Stimulated activated CD4-positive, alpha-beta T cell treated with anti-CD3 and anti-CD28 coated beads, Interleukin-15, amount 100 ng/mL, for 48 hours (primary cell): ENCODE measurements around the gene CHKB.
"Not testable (repeated sequence)": the region's sequence is repeated elsewhere in the genome, so short reads cannot be mapped to it uniquely, and the experiment has no call there.

Experiments used
- DNase-seq, 2 donors: peaks; one replicate each; pipeline ENCODE4 v3.0.0-alpha.2; 2020; ENCODE audit warnings: low read depth in 2 of 2

Gene CHKB

DNA sequence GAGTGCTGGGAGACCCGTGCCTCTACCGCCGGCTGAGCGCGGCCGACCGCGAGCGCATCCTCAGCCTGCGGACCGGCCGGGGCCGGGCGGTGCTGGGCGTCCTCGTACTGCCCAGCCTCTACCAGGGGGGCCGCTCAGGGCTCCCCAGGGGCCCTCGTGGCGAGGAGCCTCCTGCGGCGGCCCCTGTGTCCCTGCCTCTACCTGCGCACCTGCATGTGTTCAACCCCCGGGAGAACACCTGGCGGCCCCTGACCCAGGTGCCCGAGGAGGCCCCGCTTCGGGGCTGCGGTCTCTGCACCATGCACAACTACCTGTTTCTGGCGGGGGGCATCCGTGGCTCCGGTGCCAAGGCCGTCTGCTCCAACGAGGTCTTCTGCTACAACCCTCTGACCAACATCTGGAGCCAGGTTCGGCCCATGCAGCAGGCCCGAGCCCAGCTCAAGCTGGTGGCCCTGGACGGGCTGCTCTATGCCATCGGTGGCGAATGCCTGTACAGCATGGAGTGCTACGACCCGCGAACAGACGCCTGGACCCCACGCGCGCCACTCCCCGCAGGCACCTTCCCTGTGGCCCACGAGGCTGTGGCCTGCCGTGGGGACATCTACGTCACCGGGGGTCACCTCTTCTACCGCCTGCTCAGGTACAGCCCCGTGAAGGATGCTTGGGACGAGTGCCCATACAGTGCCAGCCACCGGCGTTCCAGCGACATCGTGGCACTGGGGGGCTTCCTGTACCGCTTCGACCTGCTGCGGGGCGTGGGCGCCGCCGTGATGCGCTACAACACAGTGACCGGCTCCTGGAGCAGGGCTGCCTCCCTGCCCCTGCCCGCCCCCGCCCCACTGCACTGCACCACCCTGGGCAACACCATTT is 33.5 kb downstream of the CHKB start:
- DNase-seq = no peak

DNA sequence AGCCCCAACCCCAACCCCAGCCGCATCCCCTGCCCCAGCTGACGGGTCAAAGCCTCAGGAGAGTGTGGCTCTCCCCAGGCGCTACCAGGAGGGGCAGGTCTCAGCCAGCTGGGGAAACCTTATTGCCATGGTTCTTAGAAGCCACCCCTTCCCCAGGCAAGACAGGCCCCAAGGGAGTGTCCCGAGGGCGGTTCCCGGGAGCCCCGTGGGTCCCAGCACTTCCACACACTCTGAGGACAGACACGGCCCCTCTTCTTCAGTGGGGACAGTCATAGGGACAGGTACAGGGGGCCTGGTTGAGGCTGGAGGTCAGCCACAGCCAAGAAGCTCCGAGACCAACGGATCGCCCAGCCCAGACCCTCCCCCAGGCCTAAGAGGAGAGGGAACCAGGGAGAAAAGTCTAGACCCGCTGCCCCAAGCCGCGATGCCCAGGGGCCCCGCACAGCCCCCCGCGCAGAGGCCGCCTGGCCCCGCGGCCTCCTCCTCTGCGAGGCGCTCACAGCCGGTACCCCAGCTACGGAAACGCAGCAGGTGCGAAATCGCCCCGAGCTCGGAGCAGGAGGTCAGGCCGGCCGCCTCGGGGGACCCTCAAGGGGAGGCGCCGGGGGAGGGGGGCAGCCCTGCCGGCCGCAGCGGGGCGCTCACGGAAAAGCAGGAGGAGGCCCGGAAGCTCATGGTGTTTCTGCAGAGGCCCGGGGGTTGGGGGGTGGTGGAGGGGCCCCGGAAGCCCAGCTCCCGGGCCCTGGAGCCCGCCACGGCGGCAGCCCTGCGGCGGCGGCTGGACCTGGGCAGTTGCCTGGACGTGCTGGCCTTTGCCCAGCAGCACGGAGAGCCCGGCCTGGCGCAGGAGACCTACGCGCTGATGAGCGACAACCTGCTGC is 34.4 kb downstream of the CHKB start:
- no peak for DNase-seq

- no peak for DNase-seq
These were observed 35.2 kb downstream of the CHKB start for GRCh38 chr22:50547263-50547985.

- no peak for DNase-seq
These were observed 36.1 kb downstream of the CHKB start for GRCh38 chr22:50546326-50547262.

DNA sequence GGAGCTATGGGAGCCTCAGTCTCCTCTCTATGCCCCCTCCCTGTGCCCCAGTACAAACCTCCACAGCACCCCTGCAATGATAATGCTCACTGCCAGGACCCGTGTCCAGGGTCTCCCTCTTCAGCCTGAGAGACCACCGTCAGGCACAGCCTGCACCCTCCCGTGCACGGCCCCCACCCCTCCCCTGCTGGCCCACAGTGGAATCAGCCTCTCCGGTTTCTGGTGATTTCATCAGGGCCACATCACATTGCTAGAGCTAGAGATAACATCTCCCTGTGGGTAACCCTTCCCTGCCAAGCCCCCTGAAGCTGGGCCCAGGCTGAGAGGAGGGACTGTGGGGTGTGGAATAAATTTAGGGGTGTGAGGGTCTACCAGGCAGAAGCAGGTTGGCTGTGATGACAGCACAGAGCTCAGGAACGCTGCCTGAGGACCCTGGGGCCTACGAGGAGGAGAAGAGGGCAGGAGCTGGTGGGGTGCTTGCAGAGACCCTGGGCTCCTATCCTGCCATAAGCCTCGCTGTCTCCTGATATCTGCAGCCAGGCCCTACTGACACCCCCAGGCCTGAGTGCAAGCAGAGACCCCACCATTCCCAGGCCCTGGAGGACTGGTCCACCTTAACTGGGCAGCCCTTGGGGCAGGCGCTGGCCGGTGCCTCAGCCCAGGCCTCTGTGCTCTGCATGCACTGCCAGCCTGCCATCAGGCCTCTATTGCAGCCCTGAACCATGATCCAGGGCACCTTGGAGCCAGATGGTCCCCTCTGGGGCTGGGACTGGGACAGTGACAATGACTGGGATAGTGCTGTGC is 36.9 kb downstream of the CHKB start, which contains the start of gene KLHDC7B:
Gene KLHDC7B, plus strand, starts transcription at position 378 of the 804 bp plus-strand sequence. Its CDS starts 345 bp downstream, at position 723.
- DNase-seq = no peak

DNA sequence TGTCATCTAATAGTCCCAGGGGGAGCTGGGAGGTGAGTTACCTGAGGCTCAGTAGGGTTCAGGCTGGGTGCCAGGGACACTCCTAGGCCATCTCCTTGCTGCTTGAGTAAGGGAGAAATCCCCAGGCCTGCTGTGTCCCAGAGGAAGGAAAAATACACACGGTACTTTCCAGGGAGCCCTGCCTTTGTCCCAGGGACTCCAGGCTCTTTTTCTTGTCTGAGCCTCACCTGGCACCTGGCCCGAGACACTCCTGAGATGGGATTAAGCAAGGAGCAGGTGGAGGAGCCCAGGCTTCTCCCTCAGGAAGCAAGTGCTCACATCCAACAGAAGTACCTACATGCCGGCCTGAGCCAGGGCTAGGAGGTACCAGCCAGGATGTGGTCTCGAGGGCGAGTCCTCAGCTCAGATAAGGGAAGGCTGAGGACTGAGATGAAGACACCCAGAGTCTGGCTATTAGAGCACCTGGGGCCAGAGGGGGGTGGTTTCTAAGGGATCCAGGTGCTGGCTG is 37.8 kb downstream of the CHKB start:
- DNase-seq = no peak

DNA sequence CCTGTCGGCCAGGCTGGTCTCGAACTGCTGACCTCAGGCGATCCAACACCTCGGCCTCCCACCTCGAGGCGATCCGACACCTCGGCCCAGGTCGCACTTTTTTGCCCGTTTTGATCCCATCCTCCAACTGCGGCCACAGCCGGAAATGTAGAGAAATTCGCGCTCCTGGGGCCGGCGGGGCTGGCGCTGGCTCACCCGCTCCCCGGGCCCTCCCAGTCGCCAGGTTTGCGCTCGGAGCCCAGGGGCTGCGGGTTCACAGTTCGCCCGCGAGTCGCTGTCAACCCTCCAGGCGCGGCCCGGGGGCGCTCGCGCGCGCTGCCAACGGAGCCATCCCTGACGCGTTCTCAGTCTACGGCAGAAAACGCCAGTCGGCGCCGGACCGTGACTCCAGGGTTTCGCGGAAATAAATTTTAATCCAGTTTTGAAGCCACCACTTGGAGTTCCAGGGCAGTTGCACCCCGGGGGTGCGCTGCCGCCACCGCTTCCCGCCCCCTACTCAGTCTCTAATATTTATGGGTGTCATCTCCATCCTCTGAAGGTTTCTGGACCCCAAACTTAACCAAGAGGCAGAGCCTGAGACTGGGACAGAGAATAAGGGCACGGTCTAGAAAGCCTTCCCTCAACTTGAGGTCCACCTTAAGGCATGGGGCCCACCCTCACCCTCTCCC is 38.4 kb downstream of the CHKB start:
- peak in 1 of 2 donors; percentile 80 for DNase-seq

DNA sequence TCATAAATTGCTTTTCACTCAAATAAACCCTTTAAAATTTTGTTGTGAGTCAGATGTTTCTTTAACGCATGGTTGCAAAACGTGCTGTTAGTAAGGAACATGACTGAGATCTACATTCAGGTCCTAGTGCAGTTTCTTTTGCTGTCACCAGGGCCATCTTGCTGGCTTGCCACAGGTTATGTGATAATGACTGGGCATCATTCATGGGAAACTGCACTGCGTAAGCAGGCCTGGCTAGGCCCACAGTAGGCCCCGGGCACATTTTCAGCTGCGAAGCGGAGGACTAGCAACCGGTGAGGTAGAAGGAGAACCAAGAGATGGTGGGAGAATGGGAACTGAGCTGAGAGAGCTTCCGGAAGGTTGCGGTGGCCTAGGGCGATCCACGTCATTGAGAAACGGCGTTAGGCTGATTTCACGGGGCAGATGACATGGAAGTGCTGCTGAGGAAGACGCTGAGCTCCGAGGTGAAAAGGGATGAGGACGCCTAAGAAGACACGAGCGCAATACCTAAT is 40.2 kb downstream of the CHKB start:
- no peak for DNase-seq

- not testable (repeated sequence) for DNase-seq
These were observed 41.0 kb downstream of the CHKB start for GRCh38 chr22:50541667-50542026.

DNA sequence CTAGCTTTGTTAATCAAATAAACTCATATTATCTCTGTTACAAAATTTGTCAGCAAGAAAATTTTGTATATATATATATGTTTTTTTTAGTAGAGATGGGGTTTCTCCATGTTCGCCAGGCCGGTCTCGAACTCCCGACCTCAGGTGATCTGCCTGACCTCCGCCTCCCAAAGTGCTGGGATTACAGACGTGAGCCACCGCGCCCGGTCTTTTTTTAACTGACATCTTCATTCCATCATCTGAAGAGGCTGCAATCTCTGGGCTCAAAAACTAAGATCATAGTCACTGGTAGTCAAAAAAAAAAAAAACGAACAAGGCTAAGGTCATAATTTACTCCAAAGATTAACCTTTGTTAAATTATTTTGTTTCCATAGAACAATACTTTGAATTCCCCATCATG is 42.3 kb downstream of the CHKB start:
- no peak for DNase-seq

GRCh38 chr22:50537765-50538164 is 44.9 kb downstream of the CHKB start:
- no peak for DNase-seq

DNA sequence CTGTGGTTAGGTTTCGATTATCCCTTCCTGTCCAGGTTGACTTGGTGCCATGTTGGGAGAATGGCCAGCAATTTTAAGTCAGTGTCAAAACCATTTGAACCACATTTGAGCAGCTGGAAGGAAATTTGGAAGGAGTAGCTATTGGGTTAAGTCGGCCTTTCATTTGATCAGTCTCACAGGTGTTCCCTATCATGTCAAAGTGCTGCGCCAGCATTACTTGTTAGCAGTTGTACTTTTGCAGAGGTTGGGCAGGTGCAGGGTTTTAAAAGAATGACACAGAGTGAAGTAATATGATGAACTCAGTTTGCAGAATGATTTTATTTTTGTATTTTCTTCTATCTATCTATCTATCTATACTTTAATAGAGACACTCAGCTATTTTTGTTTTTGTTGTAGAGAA is 46.4 kb downstream of the CHKB start:
- DNase-seq = no peak

DNA sequence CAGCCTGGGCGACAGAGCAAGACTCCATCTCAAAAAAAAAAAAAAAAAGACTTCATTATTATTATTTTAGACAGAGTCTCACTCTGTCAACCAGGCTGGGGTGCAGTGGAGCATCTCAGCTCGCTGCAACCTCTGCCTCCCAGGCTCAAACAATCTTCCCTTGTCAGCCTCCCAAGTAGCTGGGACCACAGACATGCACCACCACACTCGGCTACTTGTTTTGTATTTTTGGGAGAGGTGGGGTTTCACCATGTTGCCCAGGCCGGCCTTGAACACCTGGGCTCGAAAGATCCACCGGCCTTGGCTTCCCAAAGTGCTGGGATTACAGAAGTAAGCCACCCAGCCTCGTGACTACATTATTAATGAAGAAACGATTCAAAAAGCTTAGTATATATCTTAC is 47.5 kb downstream of the CHKB start:
- DNase-seq = no peak

GRCh38 chr22:50533856-50534711 is 48.6 kb downstream of the CHKB start:
- not testable (repeated sequence) for DNase-seq

DNA sequence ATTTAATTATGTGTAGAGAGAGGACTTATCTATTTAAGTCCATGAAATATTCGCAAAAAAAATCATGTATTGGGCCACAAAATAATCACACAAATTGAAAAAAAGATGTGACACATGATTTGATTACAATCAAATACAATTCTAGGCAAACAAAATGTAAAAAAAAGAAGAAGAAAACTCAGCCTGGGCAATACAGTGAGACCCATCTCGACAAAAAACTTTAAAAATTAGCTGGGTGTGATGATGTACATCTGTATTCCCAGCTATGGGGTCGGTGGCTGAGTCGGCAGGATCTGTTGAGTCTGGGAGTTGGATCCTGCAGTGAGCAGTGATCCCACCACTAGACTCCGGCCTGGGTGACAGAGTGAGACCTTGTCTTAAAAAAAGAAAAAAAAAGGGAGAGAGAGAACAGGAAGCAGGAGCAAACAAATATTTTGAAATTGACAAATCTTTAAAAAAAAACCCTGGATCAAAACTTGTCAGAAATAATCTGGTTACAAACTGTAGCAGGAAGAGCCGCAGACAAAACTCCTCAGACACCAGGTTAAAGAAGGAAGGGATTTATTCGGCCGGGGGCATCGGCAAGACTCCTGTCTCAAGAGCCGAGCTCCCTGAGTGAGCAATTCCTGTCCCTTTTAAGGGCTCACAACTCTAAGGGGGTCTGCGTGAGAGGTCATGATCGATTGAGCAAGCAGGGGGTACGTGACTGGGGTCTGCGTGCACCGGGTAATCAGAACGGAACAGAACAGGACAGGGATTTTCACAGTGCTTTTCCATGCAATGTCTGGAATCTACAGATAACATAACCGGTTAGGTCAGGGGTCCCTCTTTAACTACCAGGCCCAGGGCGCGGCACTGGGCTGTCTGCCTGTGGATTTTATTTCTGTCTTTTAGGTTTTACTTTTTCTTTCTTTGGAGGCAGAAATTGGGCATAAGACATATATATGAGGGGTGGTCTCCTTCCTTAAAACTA is 49.5 kb downstream of the CHKB start:
- DNase-seq = no peak

DNA sequence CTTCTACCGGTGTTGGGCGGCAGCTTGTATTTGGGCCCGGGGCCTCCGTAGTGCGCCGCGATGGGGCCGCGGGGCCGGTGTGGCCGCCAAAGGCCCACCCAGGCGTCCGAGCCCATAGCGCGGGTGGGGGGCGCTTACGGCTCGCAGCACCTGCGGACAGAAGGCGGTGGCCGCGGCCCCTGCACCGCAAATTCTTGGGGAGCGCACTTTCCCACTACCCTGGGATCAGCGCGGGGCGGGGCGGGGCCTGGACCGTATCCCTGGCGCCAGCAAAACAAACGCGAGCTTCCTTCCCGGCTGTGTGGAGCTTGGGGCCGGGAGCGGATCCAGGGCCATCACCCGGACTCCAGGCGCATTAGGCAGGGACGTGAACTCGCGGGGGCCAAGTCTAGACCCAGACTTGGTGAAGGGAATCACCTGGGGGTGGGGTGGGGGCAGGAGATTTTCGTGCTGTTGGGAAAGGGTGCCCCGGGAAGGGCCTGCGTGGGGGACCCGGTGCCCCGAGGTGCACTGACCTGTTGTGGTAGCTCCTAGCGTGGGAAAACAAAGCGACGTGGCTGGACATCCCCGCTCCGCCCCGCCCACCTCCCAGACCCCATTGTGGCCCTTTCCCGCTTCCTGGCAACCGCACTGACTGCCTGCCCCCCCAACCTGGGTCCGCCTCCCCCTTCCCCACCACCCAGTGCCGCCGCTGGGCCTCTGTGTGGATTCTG is 50.5 kb downstream of the CHKB start:
- DNase-seq = no peak
